Fibroblast of lung (primary cell): ENCODE results near the gene RNF215.

Source experiments
- EZH2 ChIP-seq: IDR thresholded peaks from 2 replicates; pipeline ENCODE4 v1.5.1; 2012; ENCODE audit warnings: low read length, control low read depth, mild to moderate bottlenecking; ENCODE audit errors: missing control alignments
- TF ChIP-seq, protein P1 (sequence below), 2 donors: IDR thresholded peaks in 1 of 2; conservative IDR thresholded peaks in 1 of 2; 1 replicate in 1 of 2; 2 replicates in 1 of 2; pipeline ENCODE4 v1.5.1; 2011 to 2012; ENCODE audit warnings: low read length in 2 of 2, control low read depth in 1 of 2, inconsistent platforms in 1 of 2, low read depth in 1 of 2, mild to moderate bottlenecking in 1 of 2

DNA sequence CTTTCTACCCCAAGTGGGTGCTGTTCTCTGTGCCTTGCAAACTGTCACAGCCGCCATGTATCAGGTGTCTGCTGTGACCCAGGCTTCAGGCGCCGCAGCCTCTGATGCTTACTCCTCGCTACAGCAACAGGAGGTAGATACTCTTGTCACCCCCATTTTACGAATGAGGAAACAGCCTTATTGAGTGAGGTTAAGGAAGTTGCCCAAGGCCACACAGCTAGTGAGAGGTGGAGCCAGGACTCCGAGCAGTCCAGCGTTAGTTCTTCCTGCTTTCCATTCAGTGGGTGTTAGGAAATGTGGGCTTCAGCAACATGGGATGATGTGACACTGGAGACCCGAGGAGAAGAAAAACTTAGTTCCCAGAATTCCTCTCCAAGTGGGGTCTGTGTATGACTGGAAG, 14.3 kb downstream of the RNF215 start:
- TF ChIP-seq, protein P1, sequence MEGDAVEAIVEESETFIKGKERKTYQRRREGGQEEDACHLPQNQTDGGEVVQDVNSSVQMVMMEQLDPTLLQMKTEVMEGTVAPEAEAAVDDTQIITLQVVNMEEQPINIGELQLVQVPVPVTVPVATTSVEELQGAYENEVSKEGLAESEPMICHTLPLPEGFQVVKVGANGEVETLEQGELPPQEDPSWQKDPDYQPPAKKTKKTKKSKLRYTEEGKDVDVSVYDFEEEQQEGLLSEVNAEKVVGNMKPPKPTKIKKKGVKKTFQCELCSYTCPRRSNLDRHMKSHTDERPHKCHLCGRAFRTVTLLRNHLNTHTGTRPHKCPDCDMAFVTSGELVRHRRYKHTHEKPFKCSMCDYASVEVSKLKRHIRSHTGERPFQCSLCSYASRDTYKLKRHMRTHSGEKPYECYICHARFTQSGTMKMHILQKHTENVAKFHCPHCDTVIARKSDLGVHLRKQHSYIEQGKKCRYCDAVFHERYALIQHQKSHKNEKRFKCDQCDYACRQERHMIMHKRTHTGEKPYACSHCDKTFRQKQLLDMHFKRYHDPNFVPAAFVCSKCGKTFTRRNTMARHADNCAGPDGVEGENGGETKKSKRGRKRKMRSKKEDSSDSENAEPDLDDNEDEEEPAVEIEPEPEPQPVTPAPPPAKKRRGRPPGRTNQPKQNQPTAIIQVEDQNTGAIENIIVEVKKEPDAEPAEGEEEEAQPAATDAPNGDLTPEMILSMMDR (conservative IDR thresholded peaks at IDR 0.05 in 1 of 2, IDR thresholded peaks at IDR 0.05 in 1 of 2; ENCODE audit: low read depth in 1 of 2, low read length in 2 of 2), result no peak
- TF ChIP-seq EZH2, result no peak
